Measurements from ENCODE around the gene RNF130.

The RNF130 gene

GRCh38 chr5:180003127-180003526 is 68.4 kb downstream of the RNF130 start:
- WGBS, 2 donors (ENCODE audit: extremely low coverage in 2 of 2, insufficient read length in 2 of 2, insufficient replicate concordance in 1 of 2), result no CpG with 5 or more reads among the region's 7 CpGs

GRCh38 chr5:180001742-180002141 is 69.8 kb downstream of the RNF130 start:
- DNase-seq (ENCODE audit: low spot score), result no peak
- Histone ChIP-seq H3K79me1 (ENCODE audit: low read depth, low read length) (no peaks in the 10 kb centered on the region), H3K4ac (ENCODE audit: low read length) (no peak overlapping the region), H2BK120ac (ENCODE audit: low read depth, low read length) (no peak overlapping the region), H4K8ac (ENCODE audit: low read depth, low read length) (no peak overlapping the region), H3K4me2 (ENCODE audit: insufficient read depth, low read length, poor library complexity, severe bottlenecking) (no peak overlapping the region), H3K36me3 (replicated peaks in 1 of 2; ENCODE audit: control insufficient read depth in 2 of 2, insufficient read depth in 2 of 2, low read length in 2 of 2) (peaks cover 23 to 73% of the 10 kb centered on the region in 2 donors), H3K9ac (ENCODE audit: low read depth, low read length, poor library complexity) (no peak overlapping the region), H3K23ac (ENCODE audit: low read depth, low read length, poor library complexity) (no peak overlapping the region), H3K18ac (ENCODE audit: low read length) (no peak overlapping the region), H2BK5ac (ENCODE audit: low read length) (no peak overlapping the region), H3K27ac (replicated peaks; ENCODE audit: low read length) (no peak overlapping the region), H2BK15ac (ENCODE audit: low read length) (no peak overlapping the region), H3K9me3 (replicated peaks in 1 of 2; ENCODE audit: control insufficient read depth in 2 of 2, insufficient read depth in 1 of 2, low read depth in 1 of 2, low read length in 2 of 2) (peaks cover 23 to 37% of the 10 kb centered on the region in 2 donors), H2AK5ac (ENCODE audit: low read depth, low read length) (no peak overlapping the region), H2AFZ (ENCODE audit: low read length) (no peak overlapping the region), H3K27me3 (ENCODE audit: control insufficient read depth in 3 of 3, insufficient read depth in 3 of 3, low read depth in 1 of 3, low read length in 3 of 3) (no peaks in the 10 kb centered on the region), H3K4me3 (ENCODE audit: low read length in 2 of 2) (no peak overlapping the region), H4K91ac (ENCODE audit: low read depth, low read length, poor library complexity) (no peak overlapping the region), H3K14ac (ENCODE audit: low read length) (no peak overlapping the region), H3K4me1 (ENCODE audit: control insufficient read depth in 2 of 2, insufficient read depth in 1 of 2, low read depth in 1 of 2, low read length in 2 of 2) (no peaks in the 10 kb centered on the region), H2BK12ac (ENCODE audit: low read length) (no peak overlapping the region)
- WGBS, 2 donors (ENCODE audit: extremely low coverage in 2 of 2, insufficient read length in 2 of 2, insufficient replicate concordance in 1 of 2), result no CpG with 5 or more reads among the region's 2 CpGs

More at GRCh38 chr5:180003127-180003526, 68.4 kb downstream of the RNF130 start:
- Histone ChIP-seq H2BK5ac (ENCODE audit: low read length) (no peak overlapping the region), H3K79me1 (ENCODE audit: low read depth, low read length) (no peaks in the 10 kb centered on the region), H2BK120ac (ENCODE audit: low read depth, low read length) (no peak overlapping the region), H2AK5ac (ENCODE audit: low read depth, low read length) (no peak overlapping the region), H4K91ac (ENCODE audit: low read depth, low read length, poor library complexity) (no peak overlapping the region), H3K9me3 (replicated peaks in 1 of 2; ENCODE audit: control insufficient read depth in 2 of 2, insufficient read depth in 1 of 2, low read depth in 1 of 2, low read length in 2 of 2) (peaks cover 23 to 34% of the 10 kb centered on the region in 2 donors), H3K4me2 (ENCODE audit: insufficient read depth, low read length, poor library complexity, severe bottlenecking) (no peak overlapping the region), H2BK15ac (ENCODE audit: low read length) (no peak overlapping the region), H3K27ac (replicated peaks; ENCODE audit: low read length) (no peak overlapping the region), H3K14ac (ENCODE audit: low read length) (no peak overlapping the region), H3K27me3 (ENCODE audit: control insufficient read depth in 3 of 3, insufficient read depth in 3 of 3, low read depth in 1 of 3, low read length in 3 of 3) (no peaks in the 10 kb centered on the region), H3K4me3 (ENCODE audit: low read length in 2 of 2) (no peak overlapping the region), H3K4me1 (ENCODE audit: control insufficient read depth in 2 of 2, insufficient read depth in 1 of 2, low read depth in 1 of 2, low read length in 2 of 2) (peaks cover 0 to 6% of the 10 kb centered on the region in 2 donors), H3K9ac (ENCODE audit: low read depth, low read length, poor library complexity) (no peak overlapping the region), H2BK12ac (ENCODE audit: low read length) (no peak overlapping the region), H3K36me3 (replicated peaks in 1 of 2; ENCODE audit: control insufficient read depth in 2 of 2, insufficient read depth in 2 of 2, low read length in 2 of 2) (peaks cover 23 to 79% of the 10 kb centered on the region in 2 donors), H3K18ac (ENCODE audit: low read length) (no peak overlapping the region), H3K23ac (ENCODE audit: low read depth, low read length, poor library complexity) (no peak overlapping the region), H2AFZ (ENCODE audit: low read length) (no peak overlapping the region), H4K8ac (ENCODE audit: low read depth, low read length) (no peak overlapping the region), H3K4ac (ENCODE audit: low read length) (no peak overlapping the region)
- no peak for DNase-seq (ENCODE audit: low spot score)

GRCh38 chr5:180001136-180001535 is 70.4 kb downstream of the RNF130 start:
- no peak overlapping the region for H2BK15ac ChIP-seq (ENCODE audit: low read length)
- no peak overlapping the region for H3K4me2 ChIP-seq (ENCODE audit: insufficient read depth, low read length, poor library complexity, severe bottlenecking)
- no peak overlapping the region for H3K18ac ChIP-seq (ENCODE audit: low read length)
- no peak overlapping the region for H3K9ac ChIP-seq (ENCODE audit: low read depth, low read length, poor library complexity)
- H3K23ac ChIP-seq (ENCODE audit: low read depth, low read length, poor library complexity), result no peak overlapping the region
- H4K8ac ChIP-seq (ENCODE audit: low read depth, low read length), result no peak overlapping the region
- H3K27ac ChIP-seq (replicated peaks; ENCODE audit: low read length), result no peak overlapping the region
- no peaks in the 10 kb centered on the region for H3K4me1 ChIP-seq (ENCODE audit: control insufficient read depth in 2 of 2, insufficient read depth in 1 of 2, low read depth in 1 of 2, low read length in 2 of 2)
- no peak overlapping the region for H2BK120ac ChIP-seq (ENCODE audit: low read depth, low read length)
- H2BK5ac ChIP-seq (ENCODE audit: low read length), result no peak overlapping the region
- H3K36me3 ChIP-seq (replicated peaks in 1 of 2; ENCODE audit: control insufficient read depth in 2 of 2, insufficient read depth in 2 of 2, low read length in 2 of 2), result peaks cover 23 to 68% of the 10 kb centered on the region in 2 donors
- peak overlapping the region in 1 of 2 donors; percentile 56 for H3K4me3 ChIP-seq (ENCODE audit: low read length in 2 of 2)
- H2AK5ac ChIP-seq (ENCODE audit: low read depth, low read length), result no peak overlapping the region
- H2AFZ ChIP-seq (ENCODE audit: low read length), result no peak overlapping the region
- peaks cover 25 to 43% of the 10 kb centered on the region in 2 donors for H3K9me3 ChIP-seq (replicated peaks in 1 of 2; ENCODE audit: control insufficient read depth in 2 of 2, insufficient read depth in 1 of 2, low read depth in 1 of 2, low read length in 2 of 2)
- DNase-seq (ENCODE audit: low spot score), result no peak
- no peak overlapping the region for H3K14ac ChIP-seq (ENCODE audit: low read length)
- no peak overlapping the region for H2BK12ac ChIP-seq (ENCODE audit: low read length)
- no peak overlapping the region for H3K4ac ChIP-seq (ENCODE audit: low read length)
- no peak overlapping the region for H4K91ac ChIP-seq (ENCODE audit: low read depth, low read length, poor library complexity)
- H3K27me3 ChIP-seq (ENCODE audit: control insufficient read depth in 3 of 3, insufficient read depth in 3 of 3, low read depth in 1 of 3, low read length in 3 of 3), result no peaks in the 10 kb centered on the region
- no peaks in the 10 kb centered on the region for H3K79me1 ChIP-seq (ENCODE audit: low read depth, low read length)

- Histone ChIP-seq H4K91ac (ENCODE audit: low read depth, low read length, poor library complexity) (no peak overlapping the region), H3K4me2 (ENCODE audit: insufficient read depth, low read length, poor library complexity, severe bottlenecking) (no peak overlapping the region), H3K9me3 (replicated peaks in 1 of 2; ENCODE audit: control insufficient read depth in 2 of 2, insufficient read depth in 1 of 2, low read depth in 1 of 2, low read length in 2 of 2) (peaks cover 40 to 61% of the 10 kb centered on the region in 2 donors), H3K4me1 (ENCODE audit: control insufficient read depth in 2 of 2, insufficient read depth in 1 of 2, low read depth in 1 of 2, low read length in 2 of 2) (no peaks in the 10 kb centered on the region), H3K36me3 (replicated peaks in 1 of 2; ENCODE audit: control insufficient read depth in 2 of 2, insufficient read depth in 2 of 2, low read length in 2 of 2) (peaks cover 33 to 61% of the 10 kb centered on the region in 2 donors), H3K27me3 (ENCODE audit: control insufficient read depth in 3 of 3, insufficient read depth in 3 of 3, low read depth in 1 of 3, low read length in 3 of 3) (no peaks in the 10 kb centered on the region), H3K9ac (ENCODE audit: low read depth, low read length, poor library complexity) (no peak overlapping the region), H3K27ac (replicated peaks; ENCODE audit: low read length) (no peak overlapping the region), H2AK5ac (ENCODE audit: low read depth, low read length) (no peak overlapping the region), H3K23ac (ENCODE audit: low read depth, low read length, poor library complexity) (no peak overlapping the region), H3K4ac (ENCODE audit: low read length) (no peak overlapping the region), H2BK15ac (ENCODE audit: low read length) (no peak overlapping the region), H3K18ac (ENCODE audit: low read length) (no peak overlapping the region), H2BK5ac (ENCODE audit: low read length) (no peak overlapping the region), H2BK120ac (ENCODE audit: low read depth, low read length) (no peak overlapping the region), H2BK12ac (ENCODE audit: low read length) (no peak overlapping the region), H2AFZ (ENCODE audit: low read length) (no peak overlapping the region), H3K14ac (ENCODE audit: low read length) (no peak overlapping the region), H4K8ac (ENCODE audit: low read depth, low read length) (no peak overlapping the region), H3K79me1 (ENCODE audit: low read depth, low read length) (no peaks in the 10 kb centered on the region), H3K4me3 (ENCODE audit: low read length in 2 of 2) (no peak overlapping the region)
- DNase-seq (ENCODE audit: low spot score), result no peak
- whole genome bisulfite sequencing, 2 donors (ENCODE audit: extremely low coverage in 2 of 2, insufficient read length in 2 of 2, insufficient replicate concordance in 1 of 2), result no CpG with 5 or more reads among the region's 1 CpG
Observed at GRCh38 chr5:179998485-179998884, 73.1 kb downstream of the RNF130 start.
